ENCODE results near the gene YRDC.

The YRDC gene

GRCh38 chr1:37767488-37767887, 40.5 kb downstream of the YRDC start:
- no peak overlapping the region for H3K4me3 ChIP-seq (replicated peaks; ENCODE audit: low read depth, low read length)
- DNase-seq (ENCODE audit: low read depth) = no peak
- no peak for TF ChIP-seq CTCF (IDR thresholded peaks at IDR 0.05; ENCODE audit: low read length, missing control alignments)

GRCh38 chr1:37765916-37766664, 41.9 kb downstream of the YRDC start:
- no peak overlapping the region for H3K4me3 ChIP-seq (replicated peaks; ENCODE audit: low read depth, low read length)
- TF ChIP-seq CTCF (IDR thresholded peaks at IDR 0.05; ENCODE audit: low read length, missing control alignments) = no peak
- no peak for DNase-seq (ENCODE audit: low read depth)

- DNase-seq (ENCODE audit: low read depth) = no peak
- H3K4me3 ChIP-seq (replicated peaks; ENCODE audit: low read depth, low read length) = no peak within 1 kb of the TSS
- TF ChIP-seq CTCF (IDR thresholded peaks at IDR 0.05; ENCODE audit: low read length, missing control alignments) = no peak
Measured at GRCh38 chr1:37764888-37765441, 43.0 kb downstream of the YRDC start, which contains the start of gene EPHA10. Gene EPHA10 (minus strand): TSS chr1:37765120. CDS start chr1:37765066, 54 bp downstream.

- H3K4me3 ChIP-seq (replicated peaks; ENCODE audit: low read depth, low read length) = no peak overlapping the region
- no peak for TF ChIP-seq CTCF (IDR thresholded peaks at IDR 0.05; ENCODE audit: low read length, missing control alignments)
- peak; percentile 60 for DNase-seq (ENCODE audit: low read depth)
Measured at GRCh38 chr1:37764414-37764825, 43.6 kb downstream of the YRDC start.

GRCh38 chr1:37763791-37764413, 44.1 kb downstream of the YRDC start:
- DNase-seq (ENCODE audit: low read depth) = no peak
- H3K4me3 ChIP-seq (replicated peaks; ENCODE audit: low read depth, low read length) = no peak overlapping the region
- TF ChIP-seq CTCF (IDR thresholded peaks at IDR 0.05; ENCODE audit: low read length, missing control alignments) = no peak

GRCh38 chr1:37762516-37762915, 45.5 kb downstream of the YRDC start:
- no peak for DNase-seq (ENCODE audit: low read depth)
- no peak for TF ChIP-seq CTCF (IDR thresholded peaks at IDR 0.05; ENCODE audit: low read length, missing control alignments)
- no peak overlapping the region for H3K4me3 ChIP-seq (replicated peaks; ENCODE audit: low read depth, low read length)
